H54 (cell line): ENCODE data around the gene CCDC120.

Experiments
- DNase-seq: peaks from one replicate; pipeline ENCODE4 v3.0.0; 2011; ENCODE audit warnings: low spot score, mixed read lengths; ENCODE audit not compliant: insufficient read length
- FAIRE-seq: peaks from 3 replicates; lab custom pipeline; 2011; peaks lifted over from hg19 to GRCh38; lab: Jason Lieb, UNC
- POLR2A ChIP-seq: IDR thresholded peaks from 2 replicates; pipeline ENCODE4 v1.6.1; 2011; ENCODE audit warnings: low read depth, mild to moderate bottlenecking, low read length

CCDC120 gene

DNA sequence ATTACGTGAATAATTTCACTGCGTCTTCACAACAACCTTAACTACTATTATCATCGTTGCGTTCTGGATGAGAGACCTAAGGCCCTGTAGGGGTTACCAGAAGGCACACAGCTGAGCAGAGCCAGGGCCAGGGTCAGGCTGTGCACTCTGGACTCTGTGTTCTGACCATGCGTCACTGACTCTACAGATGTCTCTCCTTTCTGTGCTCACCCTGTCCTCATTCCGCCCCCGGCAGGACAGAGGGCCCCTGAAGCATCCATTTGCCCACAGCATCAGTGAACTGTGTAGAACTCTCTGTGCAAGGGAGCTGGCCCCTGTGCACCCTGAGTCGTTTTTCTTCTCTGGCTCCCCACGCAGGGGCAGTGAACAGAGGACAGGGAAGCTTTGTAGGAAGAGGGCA, 43.4 kb downstream of the CCDC120 start:
- DNase-seq (no peak), FAIRE-seq (no peak)
- no peak for TF ChIP-seq POLR2A

DNA sequence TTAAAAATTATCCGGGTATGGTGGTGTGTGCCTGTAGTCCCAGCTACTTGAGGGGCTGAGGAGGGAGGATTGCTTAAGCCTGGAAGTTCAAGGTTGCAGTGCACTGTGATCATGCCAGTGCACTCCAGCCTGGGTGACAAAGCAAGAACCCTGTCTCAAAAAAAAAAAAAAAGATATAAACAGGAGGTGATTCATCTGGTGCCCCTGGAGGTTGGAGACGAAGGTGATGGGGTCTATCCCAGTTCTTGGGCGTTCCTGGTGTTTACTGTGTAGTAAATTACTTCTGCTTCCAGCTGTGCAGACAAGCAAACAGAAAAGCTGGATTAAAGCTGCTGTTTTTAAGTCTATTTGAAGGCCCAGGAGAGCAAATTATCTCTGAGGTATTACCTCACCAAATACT, 44.8 kb downstream of the CCDC120 start:
- TF ChIP-seq POLR2A = no peak
- no peak for FAIRE-seq
- no peak for DNase-seq

DNA sequence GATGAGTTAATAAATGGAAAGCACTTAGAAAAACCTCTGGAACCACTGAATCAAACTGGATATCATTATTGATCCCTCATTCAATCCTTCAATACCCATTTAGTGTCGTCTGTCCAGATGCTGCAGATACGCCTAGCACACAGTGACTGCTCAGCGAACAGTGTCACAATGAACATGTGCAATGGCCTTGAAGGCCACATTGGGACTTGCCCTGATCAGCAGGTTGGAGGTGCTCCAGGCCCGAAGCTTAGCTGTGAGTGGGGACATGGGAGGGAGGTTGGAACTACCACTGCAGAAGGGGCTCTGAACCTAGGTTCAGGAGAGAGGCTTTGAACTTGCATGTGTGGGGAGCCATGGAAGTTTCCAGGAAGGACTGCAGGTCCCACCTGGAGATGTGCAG, 47.5 kb downstream of the CCDC120 start:
- DNase-seq (no peak), FAIRE-seq (no peak)
- no peak for TF ChIP-seq POLR2A

DNA sequence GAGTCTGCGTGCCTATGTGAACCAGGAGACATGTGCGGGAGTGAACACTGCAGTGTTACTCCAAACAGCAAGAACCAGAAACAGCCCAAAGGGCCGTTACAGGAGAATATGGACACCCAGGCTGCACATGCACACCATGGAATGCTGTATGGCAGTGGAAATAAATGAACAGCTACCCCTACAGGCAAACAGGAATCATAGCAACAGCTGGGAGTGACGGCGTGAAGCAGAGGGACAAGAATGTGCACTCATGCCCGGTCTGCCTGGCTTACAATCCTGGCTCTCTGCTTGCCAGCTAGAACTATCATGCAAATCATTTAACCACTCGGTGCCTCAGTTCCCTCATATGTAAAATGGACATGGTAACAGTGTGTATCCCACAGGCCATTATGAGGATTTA, 48.1 kb downstream of the CCDC120 start:
- TF ChIP-seq POLR2A = no peak
- FAIRE-seq (no peak), DNase-seq (no peak)

DNA sequence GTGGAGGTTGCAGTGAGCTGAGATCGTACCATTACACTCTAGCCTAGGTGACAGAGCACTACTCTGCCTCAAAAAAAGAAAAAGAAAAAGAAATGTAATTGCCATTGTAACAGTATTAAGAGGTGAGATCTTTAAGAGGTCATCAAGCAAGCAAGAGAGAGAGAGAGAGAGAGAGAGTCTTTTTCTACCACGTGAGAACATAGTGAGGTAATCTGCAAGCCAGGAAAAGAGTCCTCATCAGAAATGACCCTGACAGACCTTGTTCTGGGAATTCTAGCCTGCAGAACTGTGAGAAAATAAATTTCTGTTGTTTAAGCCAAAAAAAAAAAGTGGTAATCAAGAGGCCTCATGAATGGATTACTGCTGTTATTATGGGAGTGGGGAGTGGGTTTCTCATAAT, 49.8 kb downstream of the CCDC120 start:
- no peak for TF ChIP-seq POLR2A
- DNase-seq (no peak), FAIRE-seq (no peak)

DNA sequence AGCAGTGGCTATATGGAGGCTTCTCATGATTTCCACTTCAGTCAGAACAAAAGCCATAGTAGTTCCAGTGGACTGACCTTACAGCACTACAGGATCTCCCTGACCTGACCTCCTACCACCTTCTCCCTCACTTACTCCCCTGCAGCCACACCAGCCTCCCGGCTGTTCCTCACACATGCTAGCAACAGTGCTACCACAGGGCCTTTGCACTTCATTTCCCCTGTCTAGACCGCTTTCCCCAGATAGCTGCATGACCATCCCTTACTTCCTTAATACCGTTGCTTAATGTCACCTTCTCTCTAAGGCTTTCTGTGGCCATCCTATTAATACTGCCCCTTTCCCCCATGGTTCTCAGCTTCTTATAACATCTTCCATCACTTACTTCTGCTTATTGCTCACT, 51.6 kb downstream of the CCDC120 start:
- no peak for TF ChIP-seq POLR2A
- no peak for DNase-seq
- no peak for FAIRE-seq

DNA sequence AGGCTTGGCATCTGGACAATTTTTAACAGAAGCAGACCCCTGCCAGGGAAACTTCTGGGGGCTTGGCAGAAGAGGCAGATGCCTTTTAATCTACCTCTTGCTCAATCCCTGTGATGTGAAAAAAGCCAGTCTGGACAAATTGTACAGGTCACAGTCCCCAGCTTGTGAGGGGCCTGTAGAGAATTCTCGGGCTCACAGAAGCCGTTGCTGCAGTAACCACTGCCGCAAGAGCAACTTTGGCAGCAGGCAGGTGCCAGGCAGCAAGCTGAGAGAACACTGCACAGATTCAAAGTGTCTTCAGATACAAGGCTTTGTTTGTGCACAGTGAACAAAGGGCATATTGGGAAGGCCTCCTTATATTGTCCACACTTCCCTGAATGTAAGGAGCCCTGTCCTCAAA, 53.0 kb downstream of the CCDC120 start:
- DNase-seq = no peak
- FAIRE-seq = no peak
- TF ChIP-seq POLR2A = no peak

DNA sequence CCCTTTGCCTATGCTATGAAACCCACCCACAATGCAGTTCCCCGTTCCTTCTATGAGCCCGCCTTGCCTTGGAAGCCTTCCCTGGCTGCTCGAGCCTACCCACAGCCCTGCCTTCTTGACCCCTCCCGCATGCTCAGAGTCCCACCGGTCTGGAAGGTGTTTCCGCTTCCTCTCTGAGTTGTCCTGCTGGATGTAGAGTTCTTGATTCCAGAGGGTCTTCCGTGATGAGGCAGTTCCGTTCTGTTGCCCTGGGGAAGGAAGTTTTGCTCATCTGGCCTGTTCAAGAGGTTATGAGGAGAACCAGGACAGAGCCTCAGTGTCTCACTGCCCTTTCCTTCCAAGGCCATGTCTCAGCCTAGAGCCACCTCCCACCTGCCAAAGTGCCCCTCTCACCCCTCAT, 57.3 kb downstream of the CCDC120 start:
- DNase-seq = no peak
- no peak for FAIRE-seq
- TF ChIP-seq POLR2A = no peak

DNA sequence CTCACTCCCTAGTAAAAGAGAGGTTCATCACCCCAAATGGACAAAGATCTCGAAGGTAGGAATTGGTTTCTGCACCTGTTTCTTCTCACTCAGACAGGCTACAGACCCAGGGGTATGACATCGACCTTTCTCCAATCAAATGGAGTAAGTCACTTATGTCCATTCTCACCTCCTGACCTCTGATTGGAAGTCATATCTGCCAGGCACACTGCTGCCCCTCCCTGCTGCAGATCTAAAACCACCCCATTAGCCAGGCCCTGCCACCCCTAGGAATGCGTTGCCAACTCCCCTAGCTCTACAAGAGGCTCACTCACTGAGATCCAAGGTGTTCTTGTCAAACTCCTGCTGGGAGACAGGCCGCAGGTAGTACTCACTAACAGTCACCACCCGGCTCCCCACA, 57.9 kb downstream of the CCDC120 start:
- FAIRE-seq (no peak), DNase-seq (no peak)
- no peak for TF ChIP-seq POLR2A

DNA sequence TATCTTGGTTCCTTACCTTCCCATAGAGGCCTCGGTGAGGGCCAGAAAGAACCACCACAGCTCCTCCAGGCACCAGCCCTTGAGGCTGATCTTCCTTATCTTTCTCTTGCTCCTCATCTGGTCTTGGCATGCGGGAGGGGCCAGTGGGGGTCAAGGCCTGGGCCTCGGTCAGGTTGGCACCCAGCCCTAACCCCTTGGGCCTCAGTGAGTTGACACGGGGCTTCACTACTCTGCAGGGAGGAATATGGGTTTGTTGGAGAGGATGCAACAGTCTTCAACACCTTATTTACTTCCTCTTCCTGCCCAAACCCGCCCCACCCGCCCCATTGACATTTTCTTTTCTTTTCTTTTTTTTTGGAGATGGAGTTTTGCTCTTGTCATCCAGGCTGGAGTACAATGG, 58.8 kb downstream of the CCDC120 start:
- no peak for FAIRE-seq
- no peak for DNase-seq
- TF ChIP-seq POLR2A = no peak
